ENCODE results near the gene IL16. TPM values are rescaled to one million over a fixed set of nuclear protein-coding genes. Genes with fewer than 3 reads are reported as not detected.

The IL16 gene
- total and polyA plus RNA-seq, 2 donors (not counting 1 experiment from before 2014, with no cell fraction given) = 181 to 287 TPM

- Histone ChIP-seq H3K4me1 (ENCODE audit: control insufficient read depth in 2 of 2, insufficient read depth in 2 of 2, low read length in 2 of 2) (no peaks in the 10 kb centered on the region), H4K20me1 (ENCODE audit: control insufficient read depth, insufficient read depth, low read length, poor library complexity, severe bottlenecking) (no peaks in the 10 kb centered on the region), H3K9ac (ENCODE audit: low read length) (no peak overlapping the region), H3K4me2 (replicated peaks; ENCODE audit: low read depth, low read length, poor library complexity, severe bottlenecking) (no peak overlapping the region), H3K36me3 (replicated peaks in 1 of 2; ENCODE audit: control extremely low read depth in 1 of 2, control insufficient read depth in 1 of 2, extremely low read depth in 1 of 2, insufficient read depth in 2 of 2, low read length in 1 of 2) (no peaks in the 10 kb centered on the region), H3K9me3 (ENCODE audit: control extremely low read depth in 1 of 3, control insufficient read depth in 2 of 3, insufficient read depth in 1 of 3, low read length in 2 of 3) (no peaks in the 10 kb centered on the region), H3K27ac (ENCODE audit: low read length in 2 of 2) (no peak overlapping the region), H3K4me3 (ENCODE audit: control extremely low read depth in 1 of 5, extremely low read depth in 1 of 5, insufficient read depth in 1 of 5, low read depth in 2 of 5, low read length in 4 of 5) (no peak overlapping the region), H3K27me3 (replicated peaks in 1 of 4; ENCODE audit: control extremely low read depth in 1 of 4, control insufficient read depth in 3 of 4, insufficient read depth in 4 of 4, low read length in 3 of 4) (peaks cover 0 to 3% (median 2%) of the 10 kb centered on the region in 4 experiments), H3K79me2 (ENCODE audit: control insufficient read depth, insufficient read depth, low read length) (no peaks in the 10 kb centered on the region), H2AFZ (ENCODE audit: insufficient read depth, low read depth, low read length, poor library complexity, severe bottlenecking) (no peak overlapping the region)
- CTCF ChIA-PET = interaction anchor here (1.8 kb wide), 1 partner anchor 88 kb away, joined by 6 read pairs; no protein-coding TSS in a partner anchor
- Mint-ChIP-seq H3K4me3 (no peak overlapping the region), H3K9me3 (ENCODE audit: insufficient read depth) (no peaks in the 10 kb centered on the region), H3K27me3 (peaks cover 23% of the 10 kb centered on the region), H3K4me1 (no peaks in the 10 kb centered on the region), H3K27ac (no peak overlapping the region)
- ATAC-seq (ENCODE audit: low read depth) = no peak
- POLR2A ChIA-PET = no interaction called here
- no CpG with 5 or more reads among the region's 2 CpGs for WGBS (ENCODE audit: insufficient coverage)
- TF ChIP-seq EZH2 (IDR thresholded peaks at IDR 0.05; ENCODE audit: borderline replicate concordance, insufficient read depth, low read depth, low read length, poor library complexity, severe bottlenecking) (no peak), CTCF (IDR thresholded peaks at IDR 0.05) (no peak)
- DNase-seq = no peak
- intact Hi-C loops (cut with micrococcal nuclease) = no loop called here
Measured at GRCh38 chr15:81178365-81178764, 18.3 kb upstream of the IL16 start.

GRCh38 chr15:81181220-81181619 lies 15.5 kb upstream of the IL16 start:
- Histone ChIP-seq H3K36me3 (replicated peaks in 1 of 2; ENCODE audit: control extremely low read depth in 1 of 2, control insufficient read depth in 1 of 2, extremely low read depth in 1 of 2, insufficient read depth in 2 of 2, low read length in 1 of 2) (no peaks in the 10 kb centered on the region), H3K4me2 (replicated peaks; ENCODE audit: low read depth, low read length, poor library complexity, severe bottlenecking) (no peak overlapping the region), H4K20me1 (ENCODE audit: control insufficient read depth, insufficient read depth, low read length, poor library complexity, severe bottlenecking) (no peaks in the 10 kb centered on the region), H3K27ac (ENCODE audit: low read length in 2 of 2) (no peak overlapping the region), H3K9ac (ENCODE audit: low read length) (no peak overlapping the region), H3K4me3 (ENCODE audit: control extremely low read depth in 1 of 5, extremely low read depth in 1 of 5, insufficient read depth in 1 of 5, low read depth in 2 of 5, low read length in 4 of 5) (no peak overlapping the region), H2AFZ (ENCODE audit: insufficient read depth, low read depth, low read length, poor library complexity, severe bottlenecking) (no peak overlapping the region), H3K27me3 (replicated peaks in 1 of 4; ENCODE audit: control extremely low read depth in 1 of 4, control insufficient read depth in 3 of 4, insufficient read depth in 4 of 4, low read length in 3 of 4) (peaks cover 0 to 11% (median 2%) of the 10 kb centered on the region in 4 experiments), H3K4me1 (ENCODE audit: control insufficient read depth in 2 of 2, insufficient read depth in 2 of 2, low read length in 2 of 2) (no peaks in the 10 kb centered on the region), H3K79me2 (ENCODE audit: control insufficient read depth, insufficient read depth, low read length) (no peaks in the 10 kb centered on the region), H3K9me3 (ENCODE audit: control extremely low read depth in 1 of 3, control insufficient read depth in 2 of 3, insufficient read depth in 1 of 3, low read length in 2 of 3) (no peaks in the 10 kb centered on the region)
- DNase-seq (no peak), ATAC-seq (ENCODE audit: low read depth) (no peak)
- H3K9me3 Mint-ChIP-seq (ENCODE audit: insufficient read depth) = no peaks in the 10 kb centered on the region
- peaks cover 39% of the 10 kb centered on the region for H3K27me3 Mint-ChIP-seq
- POLR2A ChIA-PET = no interaction called here
- intact Hi-C loops (cut with micrococcal nuclease) = no loop called here
- TF ChIP-seq EZH2 (IDR thresholded peaks at IDR 0.05; ENCODE audit: borderline replicate concordance, insufficient read depth, low read depth, low read length, poor library complexity, severe bottlenecking) (no peak), CTCF (IDR thresholded peaks at IDR 0.05) (no peak)
- CTCF ChIA-PET = no interaction called here
- H3K4me3 Mint-ChIP-seq = no peak overlapping the region
- no peaks in the 10 kb centered on the region for H3K4me1 Mint-ChIP-seq
- 78% methylated on average over 3 of the region's 3 CpGs for WGBS (ENCODE audit: insufficient coverage)
- no peak overlapping the region for H3K27ac Mint-ChIP-seq
